ENCODE measurements around the gene SCAF1.
A peak's percentile ranks its signal among the peaks of the same experiment; 100 is the strongest.

The SCAF1 gene

DNA sequence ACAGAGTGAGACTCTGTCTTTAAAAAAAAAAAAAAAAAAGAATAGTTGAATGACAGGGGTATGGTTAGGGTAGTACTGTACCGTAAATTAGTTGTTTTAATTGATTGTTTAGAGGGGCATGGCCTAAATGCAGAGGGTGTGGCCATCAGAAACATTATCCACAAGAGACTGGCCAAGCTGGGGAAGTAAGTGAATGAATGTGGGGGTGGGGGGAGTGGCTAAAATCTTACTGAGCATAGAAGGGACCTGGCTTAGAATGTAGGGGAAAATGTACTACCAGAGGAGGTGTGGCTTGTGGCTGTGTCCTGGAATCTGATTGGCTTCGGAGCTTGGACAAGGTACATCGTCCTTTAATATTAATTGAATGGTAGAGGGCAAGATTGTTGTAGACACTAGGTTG lies 27.5 kb downstream of the SCAF1 start:
- Histone ChIP-seq H3K4ac (ENCODE audit: low read depth, low read length) (no peak overlapping the region), H3K4me3 (ENCODE audit: low read length) (no peak overlapping the region), H4K5ac (ENCODE audit: low read length) (no peak overlapping the region), H3K18ac (ENCODE audit: low read length) (no peak overlapping the region), H2AK5ac (ENCODE audit: low read length) (no peak overlapping the region), H3K9ac (ENCODE audit: low read length) (no peak overlapping the region), H3K27me3 (ENCODE audit: insufficient read depth, low read length, poor library complexity) (no peaks in the 10 kb centered on the region), H3K36me3 (ENCODE audit: control insufficient read depth, insufficient read depth, low read length) (peaks cover 1% of the 10 kb centered on the region), H3K56ac (ENCODE audit: low read length) (no peak overlapping the region), H4K8ac (ENCODE audit: low read depth, low read length) (no peak overlapping the region), H3K23ac (ENCODE audit: low read length) (no peak overlapping the region), H3K4me1 (ENCODE audit: control insufficient read depth, low read depth, low read length) (peaks cover 2% of the 10 kb centered on the region), H2BK120ac (ENCODE audit: low read depth, low read length) (no peak overlapping the region), H3K4me2 (ENCODE audit: low read length) (no peak overlapping the region), H2BK15ac (replicated peaks; ENCODE audit: low read depth) (no peak overlapping the region), H3K79me1 (ENCODE audit: low read length) (peaks cover 17% of the 10 kb centered on the region), H2BK5ac (ENCODE audit: low read length) (no peak overlapping the region), H3K79me2 (ENCODE audit: control insufficient read depth, insufficient read depth, low read length) (peaks cover 19% of the 10 kb centered on the region), H3K27ac (ENCODE audit: low read depth, low read length) (no peak overlapping the region)
- WGBS (ENCODE audit: extremely low coverage, insufficient coverage, low lambda C conversion rate): no CpG with 5 or more reads among the region's 3 CpGs
- DNase-seq: no peak

DNA sequence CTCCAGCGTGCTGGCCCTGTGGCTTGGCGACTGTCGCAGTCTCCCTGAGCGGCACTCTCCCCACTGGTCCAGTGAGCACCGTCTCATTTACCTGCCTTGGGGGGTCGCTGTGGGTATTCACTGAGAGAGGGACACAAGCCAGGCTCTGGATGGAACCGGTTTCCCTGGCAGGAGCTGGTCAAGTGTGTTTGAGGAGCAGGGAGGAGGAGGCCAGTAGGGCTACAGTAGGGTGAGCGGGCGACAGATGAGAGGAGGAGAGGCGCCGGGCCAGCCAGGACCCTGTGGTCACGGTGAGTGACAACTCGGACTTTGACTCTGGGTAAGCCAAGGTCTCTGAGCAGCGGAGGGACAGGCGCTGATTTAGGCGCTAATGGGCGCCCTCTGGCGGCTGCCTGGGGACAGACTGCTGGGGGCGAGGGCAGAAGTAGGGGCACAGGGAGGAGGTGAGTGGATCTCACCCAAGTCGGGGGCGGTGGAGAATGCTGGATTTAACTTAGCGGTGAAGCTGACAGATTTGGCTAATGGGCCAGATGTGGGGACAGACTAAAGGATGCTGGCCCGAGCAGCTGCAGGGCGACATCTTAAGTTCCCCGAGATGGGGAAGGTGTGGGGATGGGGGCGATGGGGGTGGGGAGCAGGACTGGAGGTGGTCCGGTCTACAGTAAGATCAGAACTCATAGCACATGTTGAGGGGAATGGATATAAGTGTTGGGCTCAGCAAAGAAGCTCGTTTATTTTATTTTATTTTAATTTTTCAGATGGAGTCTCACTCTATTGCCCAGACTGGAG lies 30.3 kb downstream of the SCAF1 start:
- DNase-seq: peak; percentile 92
- Histone ChIP-seq H4K5ac (ENCODE audit: low read length) (no peak overlapping the region), H3K27ac (ENCODE audit: low read depth, low read length) (peak overlapping the region; percentile 10), H4K8ac (ENCODE audit: low read depth, low read length) (no peak overlapping the region), H3K4me3 (ENCODE audit: low read length) (no peak overlapping the region), H2BK120ac (ENCODE audit: low read depth, low read length) (no peak overlapping the region), H3K23ac (ENCODE audit: low read length) (no peak overlapping the region), H2AK5ac (ENCODE audit: low read length) (no peak overlapping the region), H3K36me3 (ENCODE audit: control insufficient read depth, insufficient read depth, low read length) (peaks cover 1% of the 10 kb centered on the region), H3K18ac (ENCODE audit: low read length) (no peak overlapping the region), H3K56ac (ENCODE audit: low read length) (peak overlapping the region; percentile 73), H3K79me1 (ENCODE audit: low read length) (peaks cover 7% of the 10 kb centered on the region), H3K4me2 (ENCODE audit: low read length) (peak overlapping the region; percentile 14), H2BK5ac (ENCODE audit: low read length) (no peak overlapping the region), H3K27me3 (ENCODE audit: insufficient read depth, low read length, poor library complexity) (no peaks in the 10 kb centered on the region), H2BK15ac (replicated peaks; ENCODE audit: low read depth) (no peak overlapping the region), H3K9ac (ENCODE audit: low read length) (peak overlapping the region; percentile 46), H3K4ac (ENCODE audit: low read depth, low read length) (no peak overlapping the region), H3K4me1 (ENCODE audit: control insufficient read depth, low read depth, low read length) (no peaks in the 10 kb centered on the region), H3K79me2 (ENCODE audit: control insufficient read depth, insufficient read depth, low read length) (peaks cover 4% of the 10 kb centered on the region)
- no CpG with 5 or more reads among the region's 28 CpGs for WGBS (ENCODE audit: extremely low coverage, insufficient coverage, low lambda C conversion rate)

DNA sequence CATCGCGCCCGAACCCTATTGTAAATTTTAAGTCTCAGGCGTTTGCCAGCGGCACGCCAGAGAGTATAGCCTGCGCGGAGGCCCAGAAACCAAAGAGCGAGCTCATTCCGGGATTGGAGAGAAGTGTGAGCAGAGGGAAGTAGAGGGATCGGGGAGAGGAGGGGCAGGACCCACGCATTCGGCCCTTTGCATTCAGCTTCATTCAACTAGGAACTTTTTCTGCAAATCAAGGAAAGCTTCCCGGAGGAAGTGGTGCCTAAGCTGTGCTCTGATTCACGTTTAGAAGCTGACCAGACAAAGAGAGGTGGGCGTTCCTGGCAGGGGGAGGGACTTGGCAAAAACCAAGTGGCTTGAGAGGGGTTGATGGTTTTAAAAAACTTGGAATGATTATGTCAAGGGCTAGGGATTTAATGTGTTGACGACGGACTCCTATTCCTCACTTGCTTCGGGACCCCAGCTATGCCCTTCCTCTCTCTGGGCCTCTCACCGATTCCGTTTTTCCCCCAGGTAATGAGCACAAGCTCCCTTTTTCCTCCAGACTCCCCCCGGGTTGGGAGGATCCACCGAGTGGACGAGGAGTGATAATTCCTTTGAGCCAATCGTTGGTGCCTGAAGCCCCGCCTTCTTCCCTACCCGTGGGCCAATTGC lies 34.3 kb downstream of the SCAF1 start:
- Histone ChIP-seq H3K79me2 (ENCODE audit: control insufficient read depth, insufficient read depth, low read length) (peaks cover 35% of the 10 kb centered on the region), H2BK15ac (replicated peaks; ENCODE audit: low read depth) (no peak overlapping the region), H4K8ac (ENCODE audit: low read depth, low read length) (no peak overlapping the region), H3K9ac (ENCODE audit: low read length) (peak overlapping the region; percentile 80), H3K36me3 (ENCODE audit: control insufficient read depth, insufficient read depth, low read length) (peaks cover 3% of the 10 kb centered on the region), H3K4ac (ENCODE audit: low read depth, low read length) (peak overlapping the region; percentile 64), H3K27me3 (ENCODE audit: insufficient read depth, low read length, poor library complexity) (no peaks in the 10 kb centered on the region), H3K23ac (ENCODE audit: low read length) (no peak overlapping the region), H3K4me3 (ENCODE audit: low read length) (peak overlapping the region; percentile 47), H3K56ac (ENCODE audit: low read length) (peak overlapping the region; percentile 92), H3K27ac (ENCODE audit: low read depth, low read length) (peak overlapping the region; percentile 91), H2AK5ac (ENCODE audit: low read length) (no peak overlapping the region), H2BK120ac (ENCODE audit: low read depth, low read length) (no peak overlapping the region), H3K18ac (ENCODE audit: low read length) (peak overlapping the region; percentile 85), H3K4me1 (ENCODE audit: control insufficient read depth, low read depth, low read length) (peaks cover 8% of the 10 kb centered on the region), H3K4me2 (ENCODE audit: low read length) (peak overlapping the region; percentile 70), H4K5ac (ENCODE audit: low read length) (no peak overlapping the region), H2BK5ac (ENCODE audit: low read length) (no peak overlapping the region), H3K79me1 (ENCODE audit: low read length) (peaks cover 4% of the 10 kb centered on the region)
- no CpG with 5 or more reads among the region's 27 CpGs for WGBS (ENCODE audit: extremely low coverage, insufficient coverage, low lambda C conversion rate)
- peak; percentile 98 for DNase-seq

DNA sequence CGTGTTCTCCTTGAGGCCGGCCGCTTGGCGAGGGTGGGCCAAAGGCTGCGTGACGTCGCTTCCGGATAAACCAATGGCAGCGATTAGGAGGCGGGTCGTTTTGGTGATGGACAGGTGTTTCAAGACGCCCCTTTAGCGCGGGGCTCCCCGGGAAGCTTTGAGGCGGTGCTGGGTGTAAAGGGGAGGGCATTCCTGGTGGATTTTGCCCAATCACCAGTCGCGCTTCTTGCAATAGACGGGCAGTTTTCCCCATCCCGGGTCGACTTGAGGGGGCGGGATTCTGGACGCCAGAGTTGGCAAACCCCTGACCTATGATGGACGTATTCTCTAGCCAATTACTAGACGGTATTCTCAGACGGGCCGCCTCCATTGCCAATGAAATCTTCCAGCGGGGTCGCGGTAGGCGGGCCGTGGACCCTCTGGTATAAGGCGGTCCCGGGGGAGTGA lies 34.8 kb downstream of the SCAF1 start:
- no peak overlapping the region for H2BK120ac ChIP-seq (ENCODE audit: low read depth, low read length)
- no peak overlapping the region for H3K56ac ChIP-seq (ENCODE audit: low read length)
- peak overlapping the region; percentile 99 for H3K9ac ChIP-seq (ENCODE audit: low read length)
- no peak overlapping the region for H3K4ac ChIP-seq (ENCODE audit: low read depth, low read length)
- peak; percentile 100 for DNase-seq
- H3K79me2 ChIP-seq (ENCODE audit: control insufficient read depth, insufficient read depth, low read length): peaks cover 38% of the 10 kb centered on the region
- H3K18ac ChIP-seq (ENCODE audit: low read length): no peak overlapping the region
- no peaks in the 10 kb centered on the region for H3K27me3 ChIP-seq (ENCODE audit: insufficient read depth, low read length, poor library complexity)
- H3K4me3 ChIP-seq (ENCODE audit: low read length): no peak overlapping the region
- no peak overlapping the region for H3K27ac ChIP-seq (ENCODE audit: low read depth, low read length)
- H3K4me1 ChIP-seq (ENCODE audit: control insufficient read depth, low read depth, low read length): peaks cover 8% of the 10 kb centered on the region
- no CpG with 5 or more reads among the region's 34 CpGs for WGBS (ENCODE audit: extremely low coverage, insufficient coverage, low lambda C conversion rate)
- H2AK5ac ChIP-seq (ENCODE audit: low read length): no peak overlapping the region
- no peak overlapping the region for H4K5ac ChIP-seq (ENCODE audit: low read length)
- peaks cover 4% of the 10 kb centered on the region for H3K36me3 ChIP-seq (ENCODE audit: control insufficient read depth, insufficient read depth, low read length)
- H3K4me2 ChIP-seq (ENCODE audit: low read length): no peak overlapping the region
- H4K8ac ChIP-seq (ENCODE audit: low read depth, low read length): no peak overlapping the region
- no peak overlapping the region for H2BK15ac ChIP-seq (replicated peaks; ENCODE audit: low read depth)
- H3K79me1 ChIP-seq (ENCODE audit: low read length): peaks cover 6% of the 10 kb centered on the region
- no peak overlapping the region for H3K23ac ChIP-seq (ENCODE audit: low read length)
- H2BK5ac ChIP-seq (ENCODE audit: low read length): no peak overlapping the region

DNA sequence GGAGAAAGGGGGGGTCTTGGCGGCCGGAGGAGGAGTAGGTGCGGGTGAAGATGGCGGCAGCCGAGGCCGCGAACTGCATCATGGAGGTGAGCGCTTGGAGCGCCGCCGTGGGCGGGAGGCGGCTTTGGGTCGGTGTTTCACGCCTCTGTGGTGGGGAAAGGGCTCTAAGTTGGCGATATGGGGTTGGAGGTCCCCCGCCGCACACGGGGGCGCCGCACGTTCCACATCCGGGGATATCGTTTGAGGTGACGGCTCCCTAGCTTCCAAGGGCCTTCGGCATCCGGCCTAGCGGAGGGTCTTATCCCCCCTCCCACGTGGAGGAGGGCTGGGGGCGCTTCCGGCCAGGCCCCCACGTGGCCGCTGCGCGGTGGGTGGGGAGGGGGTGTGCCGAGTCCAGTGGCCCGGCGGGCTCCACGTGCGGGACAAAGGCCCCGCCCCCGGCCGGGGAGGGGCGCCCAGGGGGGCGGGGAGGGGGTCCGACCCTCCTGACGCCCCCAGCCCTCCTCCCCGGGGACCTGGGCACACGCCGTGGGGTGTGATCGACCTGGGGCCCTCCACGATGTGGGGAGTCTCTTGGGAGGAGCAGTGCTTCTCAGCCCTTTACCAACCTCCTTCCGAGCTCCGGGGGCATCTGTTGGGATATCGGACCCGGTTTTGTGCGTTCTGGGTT lies 35.4 kb downstream of the SCAF1 start, which contains the start of gene PRMT1:
PRMT1 (plus strand) TSS at position 41 of the 670 bp plus-strand sequence; CDS start at position 51, 10 bp downstream.
- Histone ChIP-seq H3K4me1 (ENCODE audit: control insufficient read depth, low read depth, low read length) (peaks cover 8% of the 10 kb centered on the region), H3K4ac (ENCODE audit: low read depth, low read length) (peak within 1 kb of the TSS; percentile 96), H3K4me3 (ENCODE audit: low read length) (peak within 1 kb of the TSS; percentile 89), H3K9ac (ENCODE audit: low read length) (peak within 1 kb of the TSS; percentile 99), H3K36me3 (ENCODE audit: control insufficient read depth, insufficient read depth, low read length) (peaks cover 10% of the 10 kb centered on the region), H3K79me2 (ENCODE audit: control insufficient read depth, insufficient read depth, low read length) (peaks cover 43% of the 10 kb centered on the region), H3K79me1 (ENCODE audit: low read length) (peaks cover 11% of the 10 kb centered on the region), H2BK120ac (ENCODE audit: low read depth, low read length) (no peak within 1 kb of the TSS), H3K27me3 (ENCODE audit: insufficient read depth, low read length, poor library complexity) (no peaks in the 10 kb centered on the region), H3K18ac (ENCODE audit: low read length) (peak within 1 kb of the TSS; percentile 85), H2BK15ac (replicated peaks; ENCODE audit: low read depth) (no peak within 1 kb of the TSS), H4K5ac (ENCODE audit: low read length) (no peak within 1 kb of the TSS), H4K8ac (ENCODE audit: low read depth, low read length) (peak within 1 kb of the TSS; percentile 3), H3K4me2 (ENCODE audit: low read length) (peak within 1 kb of the TSS; percentile 97), H2BK5ac (ENCODE audit: low read length) (peak within 1 kb of the TSS; percentile 97), H3K56ac (ENCODE audit: low read length) (peak within 1 kb of the TSS; percentile 99), H3K27ac (ENCODE audit: low read depth, low read length) (peak within 1 kb of the TSS; percentile 91), H3K23ac (ENCODE audit: low read length) (peak within 1 kb of the TSS; percentile 99), H2AK5ac (ENCODE audit: low read length) (peak within 1 kb of the TSS; percentile 59)
- DNase-seq: peak; percentile 87
- WGBS (ENCODE audit: extremely low coverage, insufficient coverage, low lambda C conversion rate): no CpG with 5 or more reads among the region's 57 CpGs

Measured in mesendoderm (in vitro differentiated cells).